HEK293 (cell line): ENCODE measurements around the gene TRAK1.
A peak's percentile ranks its signal among the peaks of the same experiment; 100 is the strongest.

Experiments used
- CTCF ChIA-PET: fragments of 350-600 bp; formaldehyde crosslinking; extraction: SDS; loops from one replicate; lab custom pipeline; 2021; ENCODE audit warnings: antibody characterized with exemption; lab: Yijun Ruan, JAX
- POLR2A ChIA-PET: fragments of 300-600 bp; formaldehyde crosslinking; extraction: SDS; loops from one replicate; lab custom pipeline; 2020; ENCODE audit warnings: antibody characterized with exemption, inconsistent platforms; lab: Yijun Ruan, JAX
- H3K27ac ChIP-seq: fragments of 200-500 bp; sonication (Bioruptor generic); 2 replicates; pipeline ENCODE4 v1.5.1; 2014; ENCODE audit warnings: low read depth, low read length, control low read depth, inconsistent platforms; ENCODE audit errors: extremely low read depth
- H3K36me3 ChIP-seq, 2 experiments: fragments of 200-500 bp in 1 of 2; sonication (Bioruptor generic) in 1 of 2; 1 replicate in 1 of 2; 2 replicates in 1 of 2; pipeline ENCODE4 v1.5.1; 2014 to 2017; ENCODE audit warnings: inconsistent platforms in 2 of 2, low read length in 2 of 2; ENCODE audit not compliant: control insufficient read depth in 2 of 2, insufficient read depth in 1 of 2
- H3K4me1 ChIP-seq: fragments of 200-500 bp; sonication (Bioruptor generic); 2 replicates; pipeline ENCODE4 v1.5.1; 2014; ENCODE audit warnings: mild to moderate bottlenecking, low read length, inconsistent platforms; ENCODE audit not compliant: control insufficient read depth, insufficient read depth
- H3K4me3 ChIP-seq: 2 replicates; pipeline ENCODE4 v1.5.1; 2011; ENCODE audit warnings: low read depth, mild to moderate bottlenecking, control low read depth, low read length, moderate library complexity
- H3K9me3 ChIP-seq: fragments of 200-500 bp; sonication (Bioruptor generic); 2 replicates; pipeline ENCODE4 v1.5.1; 2014; ENCODE audit warnings: low read depth, low read length, inconsistent platforms; ENCODE audit not compliant: control insufficient read depth, insufficient read depth
- GLI4 ChIP-seq: fragments of 450-650 bp; formaldehyde crosslinking; IDR thresholded peaks from 2 replicates; pipeline ENCODE4 v1.5.1; 2016; ENCODE audit warnings: missing biosample characterization, missing genetic modification characterization
- KLF17 ChIP-seq: fragments of 450-650 bp; formaldehyde crosslinking; IDR thresholded peaks from 2 replicates; pipeline ENCODE4 v1.5.1; 2016; ENCODE audit warnings: missing biosample characterization, missing genetic modification characterization
- KLF7 ChIP-seq: fragments of 450-650 bp; formaldehyde crosslinking; IDR thresholded peaks from 2 replicates; pipeline ENCODE4 v1.5.1; 2016; ENCODE audit warnings: missing biosample characterization, missing genetic modification characterization, borderline replicate concordance
- KLF9 ChIP-seq: fragments of 450-650 bp; formaldehyde crosslinking; IDR thresholded peaks from 2 replicates; pipeline ENCODE4 v1.5.1; 2016; ENCODE audit warnings: missing biosample characterization, missing genetic modification characterization, low read depth
- OSR2 ChIP-seq: fragments of 450-650 bp; formaldehyde crosslinking; IDR thresholded peaks from 2 replicates; pipeline ENCODE4 v1.5.1; 2016; ENCODE audit warnings: missing biosample characterization, missing genetic modification characterization
- PRDM4 ChIP-seq: fragments of 450-650 bp; formaldehyde crosslinking; IDR thresholded peaks from 2 replicates; pipeline ENCODE4 v1.5.1; 2017; ENCODE audit warnings: missing biosample characterization, missing genetic modification characterization
- TRIM28 ChIP-seq: IDR thresholded peaks from 2 replicates; pipeline ENCODE4 v1.6.1; 2011; ENCODE audit warnings: low read length, control low read depth, borderline replicate concordance
- ZBTB8A ChIP-seq: fragments of 450-650 bp; formaldehyde crosslinking; IDR thresholded peaks from 2 replicates; pipeline ENCODE4 v1.5.1; 2016; ENCODE audit warnings: missing biosample characterization, missing genetic modification characterization
- ZFP37 ChIP-seq: fragments of 450-650 bp; formaldehyde crosslinking; IDR thresholded peaks from 2 replicates; pipeline ENCODE4 v1.5.1; 2016; ENCODE audit warnings: missing biosample characterization, missing genetic modification characterization
- ZNF121 ChIP-seq: fragments of 450-650 bp; formaldehyde crosslinking; IDR thresholded peaks from 2 replicates; pipeline ENCODE4 v1.5.1; 2016; ENCODE audit warnings: missing biosample characterization, missing genetic modification characterization
- ZNF132 ChIP-seq: fragments of 450-650 bp; formaldehyde crosslinking; IDR thresholded peaks from 2 replicates; pipeline ENCODE4 v1.5.1; 2017; ENCODE audit warnings: missing biosample characterization, missing genetic modification characterization, borderline replicate concordance
- ZNF18 ChIP-seq: fragments of 450-650 bp; formaldehyde crosslinking; IDR thresholded peaks from 2 replicates; pipeline ENCODE4 v1.5.1; 2016; ENCODE audit warnings: missing biosample characterization, missing genetic modification characterization
- ZNF23 ChIP-seq: fragments of 450-650 bp; formaldehyde crosslinking; IDR thresholded peaks from 2 replicates; pipeline ENCODE4 v1.5.1; 2016; ENCODE audit warnings: missing biosample characterization, missing genetic modification characterization, borderline replicate concordance
- ZNF426 ChIP-seq: fragments of 450-650 bp; formaldehyde crosslinking; IDR thresholded peaks from 2 replicates; pipeline ENCODE4 v1.5.1; 2017; ENCODE audit warnings: missing biosample characterization, missing genetic modification characterization, mild to moderate bottlenecking, inconsistent platforms, moderate library complexity
- ZNF514 ChIP-seq: fragments of 450-650 bp; formaldehyde crosslinking; IDR thresholded peaks from 2 replicates; pipeline ENCODE4 v1.5.1; 2016; ENCODE audit warnings: missing biosample characterization, missing genetic modification characterization
- ZNF555 ChIP-seq: fragments of 450-650 bp; formaldehyde crosslinking; conservative IDR thresholded peaks from 2 replicates; pipeline ENCODE4 v1.5.1; 2017; ENCODE audit warnings: missing biosample characterization, mild to moderate bottlenecking, missing genetic modification characterization, inconsistent platforms
- ZNF596 ChIP-seq: fragments of 450-650 bp; IDR thresholded peaks from 2 replicates; pipeline ENCODE4 v1.5.0; 2018; ENCODE audit warnings: missing biosample characterization, mild to moderate bottlenecking, missing genetic modification characterization, moderate library complexity
- ZNF621 ChIP-seq: fragments of 450-650 bp; formaldehyde crosslinking; IDR thresholded peaks from 2 replicates; pipeline ENCODE4 v1.5.1; 2017; ENCODE audit warnings: missing biosample characterization, missing genetic modification characterization
- ZNF639 ChIP-seq: fragments of 450-650 bp; formaldehyde crosslinking; IDR thresholded peaks from 2 replicates; pipeline ENCODE4 v1.5.1; 2016; ENCODE audit warnings: missing biosample characterization, missing genetic modification characterization
- ZNF654 ChIP-seq: fragments of 450-650 bp; formaldehyde crosslinking; IDR thresholded peaks from 2 replicates; pipeline ENCODE4 v1.5.1; 2016; ENCODE audit warnings: low read depth, missing biosample characterization, missing genetic modification characterization
- ZNF777 ChIP-seq: fragments of 450-650 bp; formaldehyde crosslinking; IDR thresholded peaks from 2 replicates; pipeline ENCODE4 v1.5.1; 2017; ENCODE audit warnings: missing biosample characterization, missing genetic modification characterization, borderline replicate concordance
- ZNF785 ChIP-seq: fragments of 450-650 bp; formaldehyde crosslinking; IDR thresholded peaks from 2 replicates; pipeline ENCODE4 v1.5.1; 2016; ENCODE audit warnings: missing biosample characterization, missing genetic modification characterization
- ZNF792 ChIP-seq: fragments of 450-650 bp; formaldehyde crosslinking; IDR thresholded peaks from 2 replicates; pipeline ENCODE4 v1.5.1; 2016; ENCODE audit warnings: missing biosample characterization, missing genetic modification characterization
- ZSCAN4 ChIP-seq: fragments of 450-650 bp; formaldehyde crosslinking; IDR thresholded peaks from 2 replicates; pipeline ENCODE4 v1.5.1; 2017; ENCODE audit warnings: missing biosample characterization, missing genetic modification characterization

The TRAK1 gene

GRCh38 chr3:42229942-42230688, 139.0 kb downstream of the TRAK1 start:
- no peak overlapping the region for H3K27ac ChIP-seq
- CTCF ChIA-PET = interaction anchor here (0.6 to 2.5 kb wide), 22 partner anchors 9 to 974 kb away, joined by 3 to 9 read pairs (median 4); no protein-coding TSS in a partner anchor
- H3K4me3 ChIP-seq = no peak overlapping the region
- no peaks in the 10 kb centered on the region for H3K9me3 ChIP-seq
- TF ChIP-seq ZNF792 (tag by site-specific recombination) = no peak
- peak; percentile 66 for TF ChIP-seq ZNF654 (tag by site-specific recombination)
- no peaks in the 10 kb centered on the region for H3K4me1 ChIP-seq
- H3K36me3 ChIP-seq = peaks cover 0 to 4% of the 10 kb centered on the region in 2 experiments; a peak in 1 of 3 replicates
- POLR2A ChIA-PET = no interaction called here

- TF ChIP-seq ZNF555 (tag by site-specific recombination) (no peak), ZNF621 (tag by site-specific recombination) (no peak)
- CTCF ChIA-PET = interaction anchor here (0.7 to 1.7 kb wide), 3 partner anchors 16 to 211 kb away, joined by 3 to 7 read pairs (median 4); no protein-coding TSS in a partner anchor
- no peak overlapping the region for H3K4me3 ChIP-seq
- no peaks in the 10 kb centered on the region for H3K36me3 ChIP-seq
- H3K9me3 ChIP-seq = no peaks in the 10 kb centered on the region
- H3K27ac ChIP-seq = no peak overlapping the region
- H3K4me1 ChIP-seq = no peaks in the 10 kb centered on the region
- POLR2A ChIA-PET = no interaction called here
Measured at GRCh38 chr3:42230860-42231259, 139.7 kb downstream of the TRAK1 start.

- POLR2A ChIA-PET = no interaction called here
- Histone ChIP-seq H3K9me3 (no peaks in the 10 kb centered on the region), H3K27ac (no peak overlapping the region), H3K36me3 (no peaks in the 10 kb centered on the region), H3K4me1 (no peaks in the 10 kb centered on the region), H3K4me3 (no peak overlapping the region)
- CTCF ChIA-PET = interaction anchor here (0.6 kb wide), 2 partner anchors 47 to 116 kb away, joined by 4 to 6 read pairs; no protein-coding TSS in a partner anchor
- TF ChIP-seq ZNF426 (tag by site-specific recombination) = no peak
- TF ChIP-seq ZNF121 (tag by site-specific recombination) = no peak
- no peak for TF ChIP-seq ZNF785 (tag by site-specific recombination)
- no peak for TF ChIP-seq KLF9 (tag by site-specific recombination)
- no peak for TF ChIP-seq ZNF596 (tag by site-specific recombination)
- no peak for TF ChIP-seq ZNF777
- no peak for TF ChIP-seq KLF7
- TF ChIP-seq ZNF18 (tag by site-specific recombination) = no peak
- no peak for TF ChIP-seq ZNF639
- no peak for TF ChIP-seq PRDM4 (tag by site-specific recombination)
- no peak for TF ChIP-seq TRIM28
- no peak for TF ChIP-seq ZNF132 (tag by site-specific recombination)
- TF ChIP-seq OSR2 (tag by site-specific recombination) = no peak
- TF ChIP-seq GLI4 (tag by site-specific recombination) = no peak
- TF ChIP-seq ZNF514 = no peak
- TF ChIP-seq ZBTB8A (tag by site-specific recombination) = no peak
- no peak for TF ChIP-seq ZFP37 (tag by site-specific recombination)
- TF ChIP-seq ZNF23 (tag by site-specific recombination) = no peak
- TF ChIP-seq ZSCAN4 (tag by site-specific recombination) = no peak
- no peak for TF ChIP-seq KLF17
Measured at GRCh38 chr3:42235532-42235931, 144.4 kb downstream of the TRAK1 start.
